ENCODE results near the gene TMED10. TPM values are rescaled to one million over a fixed set of nuclear protein-coding genes. Genes with fewer than 3 reads are reported as not detected.

Gene TMED10
- total RNA-seq, 4 donors from 2014 or later, result 289 to 559 (median 388) TPM

GRCh38 chr14:75220156-75220555 lies 43.7 kb upstream of the TMED10 start:
- intact Hi-C loops (cut with DNase I), result no loop called here
- no peaks in the 10 kb centered on the region for H3K36me3 ChIP-seq
- WGBS, 2 donors, result 79 to 87% methylated on average over 9 of the region's 9 CpGs
- no peak for TF ChIP-seq POLR2A (IDR thresholded peaks at IDR 0.05)
- TF ChIP-seq CTCF (IDR thresholded peaks at IDR 0.05), result no peak
- no peak overlapping the region for H3K27ac ChIP-seq
- no peak for DNase-seq
- no peak overlapping the region for H3K4me3 ChIP-seq (replicated peaks in 1 of 3)
- H3K27me3 ChIP-seq, result no peaks in the 10 kb centered on the region
- H3K4me1 ChIP-seq, result peaks cover 0 to 12% of the 10 kb centered on the region in 2 donors
- no peaks in the 10 kb centered on the region for H3K9me3 ChIP-seq

GRCh38 chr14:75217508-75218206 lies 41.2 kb upstream of the TMED10 start:
- intact Hi-C loops (cut with DNase I), result no loop called here
- 84 to 89% methylated on average over 4 of the region's 4 CpGs for WGBS, 2 donors
- Histone ChIP-seq H3K4me3 (replicated peaks in 1 of 3) (no peak overlapping the region), H3K4me1 (peaks cover 0 to 6% of the 10 kb centered on the region in 2 donors), H3K36me3 (no peaks in the 10 kb centered on the region), H3K27ac (no peak overlapping the region), H3K27me3 (no peaks in the 10 kb centered on the region), H3K9me3 (no peaks in the 10 kb centered on the region)
- no peak for DNase-seq
- TF ChIP-seq POLR2A (IDR thresholded peaks at IDR 0.05) (no peak), CTCF (IDR thresholded peaks at IDR 0.05) (no peak)

- TF ChIP-seq POLR2A (IDR thresholded peaks at IDR 0.05) (no peak), CTCF (IDR thresholded peaks at IDR 0.05) (no peak)
- H3K4me1 ChIP-seq, result peaks cover 0 to 6% of the 10 kb centered on the region in 2 donors
- H3K4me3 ChIP-seq (replicated peaks in 1 of 3), result no peak overlapping the region
- H3K36me3 ChIP-seq, result no peaks in the 10 kb centered on the region
- no peaks in the 10 kb centered on the region for H3K27me3 ChIP-seq
- DNase-seq, result no peak
- intact Hi-C loops (cut with DNase I), result no loop called here
- WGBS, 2 donors, result 89 to 90% methylated on average over 6 of the region's 6 CpGs
- H3K27ac ChIP-seq, result no peak overlapping the region
- no peaks in the 10 kb centered on the region for H3K9me3 ChIP-seq
Observed at GRCh38 chr14:75216427-75217006, 40.1 kb upstream of the TMED10 start.

GRCh38 chr14:75215520-75215919 lies 39.1 kb upstream of the TMED10 start:
- intact Hi-C loops (cut with DNase I), result no loop called here
- DNase-seq, result no peak
- no peak overlapping the region for H3K27ac ChIP-seq

More at GRCh38 chr14:75215520-75215919, 39.1 kb upstream of the TMED10 start:
- no peaks in the 10 kb centered on the region for H3K36me3 ChIP-seq
- peaks cover 0 to 6% of the 10 kb centered on the region in 2 donors for H3K4me1 ChIP-seq
- H3K4me3 ChIP-seq (replicated peaks in 1 of 3), result no peak overlapping the region
- TF ChIP-seq POLR2A (IDR thresholded peaks at IDR 0.05), result no peak
- TF ChIP-seq CTCF (IDR thresholded peaks at IDR 0.05), result no peak
- H3K27me3 ChIP-seq, result no peaks in the 10 kb centered on the region
- H3K9me3 ChIP-seq, result no peaks in the 10 kb centered on the region
- WGBS, 2 donors, result 90 to 91% methylated on average over 6 of the region's 6 CpGs
